ENCODE results near the gene BFSP2. TPM values are rescaled to one million over a fixed set of nuclear protein-coding genes. Genes with fewer than 3 reads are reported as not detected.

The BFSP2 gene
- total RNA-seq, 2 donors from 2014 or later = 1.0 TPM; not detected in 1

DNA sequence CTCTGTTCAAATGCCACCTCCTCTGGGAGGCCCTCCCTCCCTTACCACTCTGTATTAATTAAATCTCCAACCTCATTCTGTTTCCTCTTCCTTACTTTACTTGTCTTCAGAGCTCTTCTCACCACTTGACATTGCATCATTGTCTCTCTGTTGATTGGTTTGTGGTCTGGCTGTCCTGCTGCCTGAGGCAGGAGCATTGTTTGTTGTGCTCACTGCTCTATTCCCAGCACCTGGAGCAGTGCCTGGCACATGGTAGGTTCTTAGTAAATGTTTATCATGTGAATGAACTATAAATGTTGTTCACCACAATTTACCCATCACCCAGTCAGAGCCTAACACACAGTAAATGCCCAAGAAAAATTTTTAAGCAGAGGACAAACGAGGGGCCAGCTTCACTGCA lies 6.7 kb upstream of the BFSP2 start:
- no peaks in the 10 kb centered on the region for H3K9me3 Mint-ChIP-seq
- no peak overlapping the region for H3K4me3 Mint-ChIP-seq
- no peak for ATAC-seq (replicated peaks)
- H3K36me3 Mint-ChIP-seq (ENCODE audit: low read depth) = no peaks in the 10 kb centered on the region
- no peaks in the 10 kb centered on the region for H3K27me3 Mint-ChIP-seq
- no peak overlapping the region for H3K27ac Mint-ChIP-seq
- H3K4me1 Mint-ChIP-seq = no peaks in the 10 kb centered on the region

GRCh38 chr3:133393691-133394474 lies 6.0 kb upstream of the BFSP2 start:
- Mint-ChIP-seq H3K27ac (no peak overlapping the region), H3K4me1 (no peaks in the 10 kb centered on the region), H3K27me3 (no peaks in the 10 kb centered on the region), H3K9me3 (no peaks in the 10 kb centered on the region), H3K4me3 (no peak overlapping the region), H3K36me3 (ENCODE audit: low read depth) (no peaks in the 10 kb centered on the region)
- ATAC-seq (replicated peaks) = no peak

- Mint-ChIP-seq H3K4me3 (no peak overlapping the region), H3K9me3 (no peaks in the 10 kb centered on the region), H3K27me3 (no peaks in the 10 kb centered on the region), H3K4me1 (no peaks in the 10 kb centered on the region), H3K27ac (no peak overlapping the region), H3K36me3 (ENCODE audit: low read depth) (no peaks in the 10 kb centered on the region)
- ATAC-seq (replicated peaks) = no peak
Observed at GRCh38 chr3:133394561-133395311, 5.1 kb upstream of the BFSP2 start.

DNA sequence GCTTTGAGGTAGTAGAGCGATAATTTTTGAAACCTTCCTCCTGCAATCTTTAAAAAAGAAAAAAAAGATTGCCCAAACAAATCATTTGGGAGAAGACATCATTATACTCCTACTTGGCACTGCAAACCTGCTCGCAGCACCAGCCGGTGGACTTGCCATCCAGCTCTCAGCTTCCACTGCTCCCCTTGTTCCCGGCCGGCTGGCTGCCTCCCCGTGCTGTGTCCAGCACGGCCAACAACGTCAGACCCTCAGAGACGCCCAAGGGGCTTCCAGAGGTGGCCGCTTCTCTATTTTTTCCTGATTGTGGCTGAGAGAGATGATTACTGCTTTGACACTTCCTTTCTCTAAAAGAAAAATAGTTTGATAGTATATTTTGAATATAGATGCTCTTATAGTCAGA lies 3.0 kb upstream of the BFSP2 start:
- Mint-ChIP-seq H3K4me1 (no peaks in the 10 kb centered on the region), H3K9me3 (no peaks in the 10 kb centered on the region), H3K27me3 (no peaks in the 10 kb centered on the region), H3K36me3 (ENCODE audit: low read depth) (no peaks in the 10 kb centered on the region), H3K27ac (no peak overlapping the region), H3K4me3 (no peak overlapping the region)
- ATAC-seq (replicated peaks) = no peak

GRCh38 chr3:133401374-133402135 lies 1.7 kb downstream of the BFSP2 start:
- Mint-ChIP-seq H3K9me3 (no peaks in the 10 kb centered on the region), H3K36me3 (ENCODE audit: low read depth) (no peaks in the 10 kb centered on the region), H3K4me1 (no peaks in the 10 kb centered on the region), H3K4me3 (no peak overlapping the region), H3K27me3 (peaks cover 5% of the 10 kb centered on the region), H3K27ac (no peak overlapping the region)
- no peak for ATAC-seq (replicated peaks)

DNA sequence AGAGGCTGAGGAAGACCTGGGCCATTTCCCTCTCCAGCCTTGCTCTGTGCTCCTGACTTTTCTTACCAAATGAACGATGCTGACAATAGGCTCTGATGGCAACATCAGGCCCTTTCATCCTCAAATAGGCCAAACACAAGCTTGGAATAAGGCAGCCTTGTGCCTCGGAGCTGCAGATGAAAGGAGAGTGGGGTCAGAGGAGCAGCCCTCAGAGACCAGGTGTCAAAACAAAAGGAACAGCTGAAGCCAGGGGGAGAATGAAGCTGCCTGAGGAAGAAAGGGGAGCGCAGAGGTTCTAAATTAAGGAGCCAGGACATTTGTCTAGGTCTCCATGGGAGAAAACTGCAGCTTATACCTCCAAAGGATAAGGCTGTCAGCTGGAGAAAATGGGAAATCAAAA lies 5.1 kb downstream of the BFSP2 start:
- H3K36me3 Mint-ChIP-seq (ENCODE audit: low read depth) = no peaks in the 10 kb centered on the region

DNA sequence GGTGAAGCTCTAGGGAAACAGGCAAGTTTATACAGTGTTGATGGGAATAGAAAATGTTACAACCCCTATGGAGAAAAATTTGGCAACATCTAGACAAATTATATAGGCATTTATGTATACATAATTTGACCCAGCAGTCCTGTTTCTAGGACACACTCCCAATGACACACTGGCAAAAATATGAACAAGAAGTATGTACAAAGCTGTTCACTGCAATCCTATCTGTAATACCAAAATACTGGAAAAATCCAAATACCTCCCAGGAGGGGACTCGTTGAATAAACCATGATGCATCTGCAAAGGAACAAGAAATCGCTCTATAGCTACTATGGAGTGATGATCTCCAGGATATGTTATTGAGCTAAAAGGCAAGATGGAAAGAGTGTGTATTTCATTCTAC lies 8.5 kb downstream of the BFSP2 start:
- no peaks in the 10 kb centered on the region for H3K9me3 Mint-ChIP-seq
- H3K36me3 Mint-ChIP-seq (ENCODE audit: low read depth) = no peaks in the 10 kb centered on the region
- no peak overlapping the region for H3K4me3 Mint-ChIP-seq
- no peak for ATAC-seq (replicated peaks)
- H3K27me3 Mint-ChIP-seq = peaks cover 15% of the 10 kb centered on the region
- no peak overlapping the region for H3K27ac Mint-ChIP-seq
- H3K4me1 Mint-ChIP-seq = peaks cover 6% of the 10 kb centered on the region

More for the DNA sequence above, 5.1 kb downstream of the BFSP2 start:
- ATAC-seq (replicated peaks) = no peak
- Mint-ChIP-seq H3K9me3 (no peaks in the 10 kb centered on the region), H3K4me1 (no peaks in the 10 kb centered on the region), H3K27me3 (peaks cover 17% of the 10 kb centered on the region), H3K27ac (no peak overlapping the region), H3K4me3 (no peak overlapping the region)

GRCh38 chr3:133408961-133409360 lies 9.1 kb downstream of the BFSP2 start:
- Mint-ChIP-seq H3K9me3 (no peaks in the 10 kb centered on the region), H3K4me1 (peaks cover 6% of the 10 kb centered on the region), H3K27me3 (peaks cover 15% of the 10 kb centered on the region), H3K4me3 (no peak overlapping the region), H3K36me3 (ENCODE audit: low read depth) (no peaks in the 10 kb centered on the region), H3K27ac (no peak overlapping the region)
- ATAC-seq (replicated peaks) = no peak

- Mint-ChIP-seq H3K36me3 (ENCODE audit: low read depth) (no peaks in the 10 kb centered on the region), H3K9me3 (no peaks in the 10 kb centered on the region), H3K4me3 (no peak overlapping the region), H3K27me3 (peaks cover 15% of the 10 kb centered on the region), H3K27ac (no peak overlapping the region), H3K4me1 (peaks cover 6% of the 10 kb centered on the region)
- no peak for ATAC-seq (replicated peaks)
Observed at GRCh38 chr3:133410191-133410892, 10.5 kb downstream of the BFSP2 start.

DNA sequence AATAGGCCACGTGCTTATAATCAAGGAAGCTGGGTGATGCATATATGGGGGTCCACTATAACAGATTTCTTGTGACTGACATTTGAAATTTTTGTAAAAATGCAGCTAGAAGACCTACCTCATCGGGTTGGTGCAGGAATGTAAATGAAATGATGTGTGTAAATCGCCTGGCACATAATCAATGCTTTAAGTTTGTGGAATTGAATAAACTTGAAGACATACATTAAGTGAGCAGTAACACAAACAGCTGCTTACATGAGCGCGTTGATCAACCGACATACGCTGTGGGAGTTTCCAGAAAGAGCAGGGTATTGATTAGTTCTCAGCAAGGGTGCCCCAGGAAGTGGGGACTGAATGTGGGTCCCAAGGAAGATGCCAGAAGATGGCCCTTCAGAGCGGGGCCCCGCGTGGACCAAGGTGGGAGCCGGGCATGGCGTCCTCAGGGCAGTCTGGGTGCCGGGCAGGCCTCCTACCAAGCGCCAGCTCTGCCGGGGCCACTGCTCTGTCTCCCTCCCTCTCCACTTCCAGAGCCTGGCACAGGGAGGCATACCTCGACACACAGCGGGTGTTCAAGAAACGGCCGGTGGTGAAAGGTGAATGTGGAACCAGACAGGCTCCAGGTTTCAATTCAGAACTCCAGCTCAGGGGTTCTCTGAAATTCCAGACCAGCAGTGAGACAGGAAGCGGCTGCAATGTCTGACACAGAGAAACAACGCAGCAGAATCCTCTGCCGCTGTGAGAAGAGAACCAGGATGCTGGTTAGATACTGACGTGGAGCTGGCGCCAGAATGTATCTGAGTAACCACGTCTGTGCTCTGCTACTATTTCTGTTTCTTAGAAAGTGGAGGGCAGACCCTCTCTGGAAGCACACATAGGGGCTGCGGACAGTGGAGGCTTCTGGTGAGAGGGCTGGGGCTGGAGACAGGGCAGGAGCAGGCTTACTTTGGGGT lies 12.6 kb downstream of the BFSP2 start:
- peaks cover 8% of the 10 kb centered on the region for H3K27me3 Mint-ChIP-seq
- no peaks in the 10 kb centered on the region for H3K9me3 Mint-ChIP-seq
- H3K4me1 Mint-ChIP-seq = peaks cover 6% of the 10 kb centered on the region
- no peaks in the 10 kb centered on the region for H3K36me3 Mint-ChIP-seq (ENCODE audit: low read depth)
- H3K27ac Mint-ChIP-seq = no peak overlapping the region
- ATAC-seq (replicated peaks) = no peak
- H3K4me3 Mint-ChIP-seq = no peak overlapping the region

GRCh38 chr3:133413161-133414020 lies 13.5 kb downstream of the BFSP2 start:
- peak; percentile 21 for ATAC-seq (replicated peaks)
- Mint-ChIP-seq H3K27me3 (peaks cover 3% of the 10 kb centered on the region), H3K9me3 (no peaks in the 10 kb centered on the region), H3K4me3 (no peak overlapping the region), H3K4me1 (peaks cover 6% of the 10 kb centered on the region), H3K36me3 (ENCODE audit: low read depth) (no peaks in the 10 kb centered on the region), H3K27ac (no peak overlapping the region)

- H3K4me3 Mint-ChIP-seq = no peak overlapping the region
- no peaks in the 10 kb centered on the region for H3K36me3 Mint-ChIP-seq (ENCODE audit: low read depth)
- H3K9me3 Mint-ChIP-seq = no peaks in the 10 kb centered on the region
- H3K27ac Mint-ChIP-seq = no peak overlapping the region
- ATAC-seq (replicated peaks) = no peak
- peaks cover 6% of the 10 kb centered on the region for H3K4me1 Mint-ChIP-seq
- H3K27me3 Mint-ChIP-seq = no peaks in the 10 kb centered on the region
Observed at GRCh38 chr3:133414021-133414392, 14.2 kb downstream of the BFSP2 start.

DNA sequence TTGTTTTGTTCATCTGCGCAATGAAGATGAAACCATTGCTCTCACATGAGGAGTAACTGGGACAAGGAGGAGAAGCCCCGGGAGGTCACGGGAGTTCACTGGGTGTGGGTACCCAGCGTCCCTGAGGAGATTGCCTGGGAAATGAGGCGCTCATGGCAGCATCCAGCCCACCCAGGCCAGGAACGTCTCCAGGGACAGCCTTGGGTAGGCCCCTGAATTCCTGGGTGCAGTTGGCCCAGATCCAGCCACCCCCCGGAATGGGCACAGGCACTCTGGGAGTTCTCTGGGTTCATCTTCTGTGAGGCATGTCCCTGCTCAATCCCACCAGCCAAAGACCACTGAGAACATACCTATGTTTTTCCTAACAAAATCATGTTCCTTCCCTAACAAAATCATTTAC lies 18.5 kb downstream of the BFSP2 start:
- H3K27ac Mint-ChIP-seq = peak overlapping the region; percentile 50
- ATAC-seq (replicated peaks) = no peak
- peaks cover under 1% of the 10 kb centered on the region for H3K4me1 Mint-ChIP-seq
- no peak overlapping the region for H3K4me3 Mint-ChIP-seq
- no peaks in the 10 kb centered on the region for H3K9me3 Mint-ChIP-seq
- H3K27me3 Mint-ChIP-seq = no peaks in the 10 kb centered on the region
- H3K36me3 Mint-ChIP-seq (ENCODE audit: low read depth) = no peaks in the 10 kb centered on the region
